GM12878 (cell line): ENCODE results near the gene SIK3.

Experiments used
- ASH2L ChIP-seq: fragments of 300-600, 200-600 bp; sonication (generic); IDR thresholded peaks from 2 replicates; pipeline ENCODE4 v1.6.1; 2017; ENCODE audit warnings: low read depth, mild to moderate bottlenecking, borderline replicate concordance
- CHD2 ChIP-seq: IDR thresholded peaks from 2 replicates; pipeline ENCODE4 v1.6.1; 2011; ENCODE audit warnings: low read depth, low read length, improper control_type of control experiment, borderline replicate concordance
- CREM ChIP-seq: IDR thresholded peaks from 2 replicates; pipeline ENCODE4 v1.6.1; 2014; ENCODE audit warnings: antibody characterized with exemption, low read depth
- EZH2 ChIP-seq: IDR thresholded peaks from 2 replicates; pipeline ENCODE4 v1.6.1; 2012; ENCODE audit warnings: low read depth, mild to moderate bottlenecking, control low read depth, inconsistent platforms, low read length, borderline replicate concordance; ENCODE audit not compliant: control insufficient read depth
- GABPA ChIP-seq: IDR thresholded peaks from 2 replicates; pipeline ENCODE4 v1.6.1; 2014; ENCODE audit warnings: antibody characterized with exemption, low read depth, mild to moderate bottlenecking, inconsistent platforms
- PAX5 ChIP-seq: IDR thresholded peaks from 2 replicates; pipeline ENCODE4 v1.6.1; 2011; ENCODE audit warnings: low read depth, low read length, borderline replicate concordance
- POLR2A ChIP-seq: IDR thresholded peaks from 2 replicates; pipeline ENCODE4 v1.6.1; 2011; ENCODE audit warnings: low read depth, mild to moderate bottlenecking, low read length
- SPI1 ChIP-seq: IDR thresholded peaks from 2 replicates; pipeline ENCODE4 v1.6.1; 2011; ENCODE audit warnings: low read depth, mild to moderate bottlenecking, low read length, moderate library complexity, borderline replicate concordance; ENCODE audit not compliant: insufficient read depth
- TARDBP ChIP-seq: IDR thresholded peaks from 2 replicates; pipeline ENCODE4 v1.6.1; 2016; ENCODE audit warnings: borderline replicate concordance
- TF ChIP-seq, protein P1 (sequence below), 3 experiments: IDR thresholded peaks in 2 of 3; conservative IDR thresholded peaks in 1 of 3; 2 replicates each; pipeline ENCODE4 v1.5.1; 2011; ENCODE audit warnings: low read depth in 3 of 3, low read length in 3 of 3, mild to moderate bottlenecking in 3 of 3, control low read depth in 2 of 3, moderate library complexity in 2 of 3, inconsistent platforms in 1 of 3, mixed read lengths in 1 of 3; ENCODE audit not compliant: control insufficient read depth in 2 of 3, insufficient read depth in 1 of 3; ENCODE audit errors: extremely low read depth in 1 of 3
- TF ChIP-seq, protein P2 (sequence below): IDR thresholded peaks from 2 replicates; pipeline ENCODE4 v1.6.1; 2012; ENCODE audit warnings: low read length, inconsistent platforms

GRCh38 chr11:116857316-116857715 lies 240.9 kb downstream of the SIK3 start:
- TF ChIP-seq EZH2: no peak
- TF ChIP-seq CHD2: no peak
- TF ChIP-seq, protein P1, sequence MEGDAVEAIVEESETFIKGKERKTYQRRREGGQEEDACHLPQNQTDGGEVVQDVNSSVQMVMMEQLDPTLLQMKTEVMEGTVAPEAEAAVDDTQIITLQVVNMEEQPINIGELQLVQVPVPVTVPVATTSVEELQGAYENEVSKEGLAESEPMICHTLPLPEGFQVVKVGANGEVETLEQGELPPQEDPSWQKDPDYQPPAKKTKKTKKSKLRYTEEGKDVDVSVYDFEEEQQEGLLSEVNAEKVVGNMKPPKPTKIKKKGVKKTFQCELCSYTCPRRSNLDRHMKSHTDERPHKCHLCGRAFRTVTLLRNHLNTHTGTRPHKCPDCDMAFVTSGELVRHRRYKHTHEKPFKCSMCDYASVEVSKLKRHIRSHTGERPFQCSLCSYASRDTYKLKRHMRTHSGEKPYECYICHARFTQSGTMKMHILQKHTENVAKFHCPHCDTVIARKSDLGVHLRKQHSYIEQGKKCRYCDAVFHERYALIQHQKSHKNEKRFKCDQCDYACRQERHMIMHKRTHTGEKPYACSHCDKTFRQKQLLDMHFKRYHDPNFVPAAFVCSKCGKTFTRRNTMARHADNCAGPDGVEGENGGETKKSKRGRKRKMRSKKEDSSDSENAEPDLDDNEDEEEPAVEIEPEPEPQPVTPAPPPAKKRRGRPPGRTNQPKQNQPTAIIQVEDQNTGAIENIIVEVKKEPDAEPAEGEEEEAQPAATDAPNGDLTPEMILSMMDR (IDR thresholded peaks at IDR 0.05 in 2 of 3, conservative IDR thresholded peaks at IDR 0.05 in 1 of 3; ENCODE audit: control insufficient read depth in 2 of 3, extremely low read depth in 1 of 3, insufficient read depth in 1 of 3, low read depth in 3 of 3, low read length in 3 of 3): no peak
- TF ChIP-seq POLR2A: no peak
- TF ChIP-seq ASH2L: no peak
- TF ChIP-seq, protein P2, sequence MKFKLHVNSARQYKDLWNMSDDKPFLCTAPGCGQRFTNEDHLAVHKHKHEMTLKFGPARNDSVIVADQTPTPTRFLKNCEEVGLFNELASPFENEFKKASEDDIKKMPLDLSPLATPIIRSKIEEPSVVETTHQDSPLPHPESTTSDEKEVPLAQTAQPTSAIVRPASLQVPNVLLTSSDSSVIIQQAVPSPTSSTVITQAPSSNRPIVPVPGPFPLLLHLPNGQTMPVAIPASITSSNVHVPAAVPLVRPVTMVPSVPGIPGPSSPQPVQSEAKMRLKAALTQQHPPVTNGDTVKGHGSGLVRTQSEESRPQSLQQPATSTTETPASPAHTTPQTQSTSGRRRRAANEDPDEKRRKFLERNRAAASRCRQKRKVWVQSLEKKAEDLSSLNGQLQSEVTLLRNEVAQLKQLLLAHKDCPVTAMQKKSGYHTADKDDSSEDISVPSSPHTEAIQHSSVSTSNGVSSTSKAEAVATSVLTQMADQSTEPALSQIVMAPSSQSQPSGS: no peak
- no peak for TF ChIP-seq GABPA
- no peak for TF ChIP-seq PAX5
- no peak for TF ChIP-seq SPI1
- no peak for TF ChIP-seq TARDBP
- TF ChIP-seq CREM: no peak
